ENCODE results near the gene NPIPA1.
"Not testable (repeated sequence)": the region's sequence is repeated elsewhere in the genome, so short reads cannot be mapped to it uniquely, and the experiment has no call there.

DNA sequence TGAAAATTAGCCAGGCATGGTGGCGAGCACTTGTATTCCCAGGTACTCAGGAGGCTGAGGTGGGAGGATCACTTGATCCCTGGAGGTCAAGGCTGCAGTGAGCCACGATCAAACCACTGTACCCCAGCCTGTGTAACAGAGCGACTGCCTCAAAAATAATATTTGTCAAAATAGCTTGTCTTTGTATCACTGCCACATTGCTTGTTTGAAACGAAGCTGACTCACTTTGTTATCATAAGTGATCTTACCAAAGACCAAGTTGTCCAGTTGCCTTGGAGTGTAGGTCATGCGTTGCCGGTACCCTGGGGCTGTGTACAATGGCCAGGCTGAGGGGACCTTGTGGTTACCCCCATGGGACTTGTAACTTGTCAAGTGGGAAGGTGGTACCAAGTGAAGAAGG, 59.5 kb downstream of the NPIPA1 start:
- not testable (repeated sequence) for TF ChIP-seq CTCF, POLR2A (IDR thresholded peaks at IDR 0.05)

Measured in testis (tissue), 2 donors.